ENCODE measurements around the gene MAP1S.

MAP1S gene

DNA sequence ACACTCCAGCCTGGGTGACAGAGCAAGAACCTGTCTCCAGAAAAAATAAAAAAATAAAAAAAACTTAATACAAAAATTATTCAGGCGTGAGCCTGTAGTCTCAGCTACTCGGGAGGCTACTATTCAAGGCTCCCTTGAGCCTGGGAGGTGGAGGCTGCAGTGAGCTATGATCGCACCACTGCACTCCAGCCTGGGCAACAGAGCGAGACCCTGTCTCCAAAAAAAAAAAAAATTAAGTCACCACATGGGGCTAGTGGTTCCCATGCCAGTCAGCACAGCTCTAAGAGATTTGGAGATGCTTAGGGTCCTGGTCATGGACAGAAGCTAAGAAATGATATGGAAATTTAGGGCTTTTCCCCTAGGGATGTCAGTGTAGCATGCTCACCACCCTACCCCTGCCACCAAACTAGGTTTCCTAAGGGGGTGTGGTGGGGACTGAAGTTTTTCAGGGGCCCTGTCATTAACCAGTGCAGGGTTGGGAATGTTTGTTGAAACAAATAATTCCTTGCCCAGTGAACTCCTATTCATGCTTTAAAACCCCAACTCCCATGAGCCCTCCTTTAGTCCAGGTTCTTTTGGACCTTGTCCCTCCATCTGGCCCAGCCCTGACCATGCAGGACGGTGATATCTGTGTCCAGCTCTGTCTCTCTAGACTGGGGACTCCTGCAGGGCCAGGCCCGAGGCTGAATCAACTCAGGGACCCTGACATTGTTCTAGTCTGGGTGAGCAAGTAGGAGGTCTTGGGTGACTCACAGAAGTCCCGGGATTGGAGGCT is 33.8 kb downstream of the MAP1S start:
- no peak overlapping the region for H3K4me3 ChIP-seq (ENCODE audit: control insufficient read depth, low read depth, low read length)
- TF ChIP-seq, protein P1, sequence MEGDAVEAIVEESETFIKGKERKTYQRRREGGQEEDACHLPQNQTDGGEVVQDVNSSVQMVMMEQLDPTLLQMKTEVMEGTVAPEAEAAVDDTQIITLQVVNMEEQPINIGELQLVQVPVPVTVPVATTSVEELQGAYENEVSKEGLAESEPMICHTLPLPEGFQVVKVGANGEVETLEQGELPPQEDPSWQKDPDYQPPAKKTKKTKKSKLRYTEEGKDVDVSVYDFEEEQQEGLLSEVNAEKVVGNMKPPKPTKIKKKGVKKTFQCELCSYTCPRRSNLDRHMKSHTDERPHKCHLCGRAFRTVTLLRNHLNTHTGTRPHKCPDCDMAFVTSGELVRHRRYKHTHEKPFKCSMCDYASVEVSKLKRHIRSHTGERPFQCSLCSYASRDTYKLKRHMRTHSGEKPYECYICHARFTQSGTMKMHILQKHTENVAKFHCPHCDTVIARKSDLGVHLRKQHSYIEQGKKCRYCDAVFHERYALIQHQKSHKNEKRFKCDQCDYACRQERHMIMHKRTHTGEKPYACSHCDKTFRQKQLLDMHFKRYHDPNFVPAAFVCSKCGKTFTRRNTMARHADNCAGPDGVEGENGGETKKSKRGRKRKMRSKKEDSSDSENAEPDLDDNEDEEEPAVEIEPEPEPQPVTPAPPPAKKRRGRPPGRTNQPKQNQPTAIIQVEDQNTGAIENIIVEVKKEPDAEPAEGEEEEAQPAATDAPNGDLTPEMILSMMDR (conservative IDR thresholded peaks at IDR 0.05; ENCODE audit: control insufficient read depth, insufficient read depth, low read depth, low read length): no peak
- no peak for DNase-seq (ENCODE audit: low read depth)

DNA sequence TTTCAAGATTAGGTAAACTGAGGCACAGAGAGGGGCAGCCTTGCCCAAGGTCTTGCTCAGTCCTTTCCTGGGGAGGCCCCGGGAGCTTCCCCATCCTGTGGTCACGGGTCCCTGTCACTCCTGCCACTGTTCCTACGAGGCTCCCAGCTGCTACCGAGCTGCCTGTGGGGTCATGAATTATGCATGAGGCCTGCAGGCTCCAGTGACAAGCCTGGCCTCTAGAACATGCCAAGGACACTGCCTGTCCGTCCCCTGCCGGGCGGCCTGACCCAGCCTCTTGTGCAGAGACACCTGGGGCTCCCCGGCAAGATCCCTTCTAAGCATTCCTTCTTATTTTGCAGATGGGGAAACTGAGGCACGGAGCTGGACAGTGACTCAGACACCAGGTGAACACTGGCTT is 34.7 kb downstream of the MAP1S start:
- DNase-seq (ENCODE audit: low read depth): no peak

DNA sequence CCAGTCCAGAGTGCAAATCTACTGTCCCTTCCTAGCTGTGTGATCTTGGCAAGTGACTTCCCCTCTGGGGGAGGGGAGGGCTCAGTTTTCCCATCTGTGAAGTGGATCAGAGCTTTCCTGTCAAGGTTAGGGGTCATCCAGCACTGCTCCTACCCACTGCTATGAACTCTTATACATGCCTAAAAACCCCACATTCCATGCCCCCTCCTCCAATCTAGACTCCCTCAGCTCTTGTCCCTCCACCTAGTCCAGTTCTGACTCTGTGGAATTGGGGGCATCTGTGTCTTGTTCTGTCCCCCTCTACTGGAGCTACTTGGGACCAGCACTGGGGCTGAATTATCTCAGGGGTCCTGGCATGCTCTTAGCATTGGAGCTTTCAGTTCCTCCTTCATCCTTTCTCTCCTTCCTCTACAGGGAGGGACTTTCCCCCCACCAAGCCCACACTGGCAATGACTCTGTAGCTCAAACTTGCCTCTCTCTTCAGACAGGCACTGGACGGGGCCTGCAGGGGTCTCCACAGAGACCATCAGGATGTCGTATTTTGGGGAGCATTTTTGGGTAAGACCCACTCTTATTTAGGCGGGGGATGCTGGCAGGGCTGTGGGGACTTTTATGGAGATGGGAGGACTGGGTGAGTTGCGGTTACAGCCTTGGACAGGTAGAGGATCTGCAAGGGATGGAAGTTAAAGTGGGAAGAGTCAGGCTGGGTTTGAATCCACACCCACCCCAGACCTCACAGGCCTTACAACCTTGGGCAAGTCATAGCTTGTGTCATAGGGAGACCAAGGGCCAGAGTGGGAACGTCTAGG is 35.6 kb downstream of the MAP1S start:
- no peak overlapping the region for H3K4me3 ChIP-seq (ENCODE audit: control insufficient read depth, low read depth, low read length)
- DNase-seq (ENCODE audit: low read depth): no peak
- TF ChIP-seq, protein P1 (conservative IDR thresholded peaks at IDR 0.05; ENCODE audit: control insufficient read depth, insufficient read depth, low read depth, low read length): no peak

More for the DNA sequence above, 34.7 kb downstream of the MAP1S start:
- H3K4me3 ChIP-seq (ENCODE audit: control insufficient read depth, low read depth, low read length): no peak overlapping the region
- TF ChIP-seq, protein P1 (conservative IDR thresholded peaks at IDR 0.05; ENCODE audit: control insufficient read depth, insufficient read depth, low read depth, low read length): no peak

DNA sequence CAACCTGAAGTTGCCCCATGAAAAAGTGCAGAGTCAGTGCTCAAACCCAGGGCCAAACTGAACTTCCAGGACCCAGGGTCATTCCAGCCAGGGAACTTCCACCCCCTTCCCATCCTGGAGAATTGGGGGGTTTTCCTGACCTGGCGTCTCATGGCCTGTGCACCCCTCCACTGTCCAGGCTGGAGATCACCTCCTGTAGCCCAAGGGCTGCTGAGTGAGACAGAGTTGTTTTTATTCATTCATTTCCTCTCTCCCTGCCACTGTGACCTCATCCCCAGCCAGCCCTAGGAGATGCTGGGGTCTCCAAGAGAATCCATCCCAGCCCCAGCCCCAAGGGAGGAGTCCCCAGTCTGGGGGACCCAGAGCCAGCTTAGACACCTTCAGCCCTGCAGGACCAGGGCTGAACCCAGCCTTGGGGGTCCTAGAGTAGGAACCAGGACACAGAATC is 36.2 kb downstream of the MAP1S start:
- H3K4me3 ChIP-seq (ENCODE audit: control insufficient read depth, low read depth, low read length): no peak overlapping the region
- DNase-seq (ENCODE audit: low read depth): no peak
- TF ChIP-seq, protein P1 (conservative IDR thresholded peaks at IDR 0.05; ENCODE audit: control insufficient read depth, insufficient read depth, low read depth, low read length): no peak

DNA sequence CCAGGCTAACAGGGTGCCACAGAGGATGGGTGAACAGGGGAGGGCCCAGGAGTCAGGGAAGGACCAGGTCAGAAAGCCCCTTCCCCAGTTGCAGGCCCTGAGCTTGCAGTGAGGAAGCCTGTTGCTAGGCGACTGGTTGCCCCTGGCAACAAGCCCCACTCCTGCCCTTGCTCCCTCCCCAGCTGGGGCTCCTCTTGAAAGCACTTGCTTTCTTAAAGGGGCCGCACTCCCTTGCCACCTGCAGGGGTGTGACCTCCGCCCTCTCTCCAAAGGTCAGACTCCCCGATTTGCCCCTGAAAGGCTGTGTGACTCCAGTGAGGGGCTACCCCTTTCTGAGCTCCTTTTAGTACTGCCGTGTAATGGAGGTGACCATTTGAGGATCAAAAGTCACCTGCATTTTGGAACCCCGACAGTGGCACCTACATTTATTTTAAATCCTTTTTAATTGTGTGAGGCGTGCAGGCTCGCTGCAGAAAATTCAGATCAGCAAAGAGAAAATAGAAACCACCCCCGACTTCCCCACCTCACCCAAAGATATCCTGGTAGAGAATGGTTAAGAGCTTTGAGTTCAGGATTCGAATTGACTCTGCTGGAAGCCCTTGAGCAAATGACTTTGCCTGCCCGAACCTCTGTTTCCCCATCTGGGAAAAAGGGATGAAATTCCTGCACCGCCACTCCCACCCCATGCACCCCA is 36.8 kb downstream of the MAP1S start:
- DNase-seq (ENCODE audit: low read depth): peak; percentile 32
- TF ChIP-seq, protein P1 (conservative IDR thresholded peaks at IDR 0.05; ENCODE audit: control insufficient read depth, insufficient read depth, low read depth, low read length): no peak
- no peak overlapping the region for H3K4me3 ChIP-seq (ENCODE audit: control insufficient read depth, low read depth, low read length)

DNA sequence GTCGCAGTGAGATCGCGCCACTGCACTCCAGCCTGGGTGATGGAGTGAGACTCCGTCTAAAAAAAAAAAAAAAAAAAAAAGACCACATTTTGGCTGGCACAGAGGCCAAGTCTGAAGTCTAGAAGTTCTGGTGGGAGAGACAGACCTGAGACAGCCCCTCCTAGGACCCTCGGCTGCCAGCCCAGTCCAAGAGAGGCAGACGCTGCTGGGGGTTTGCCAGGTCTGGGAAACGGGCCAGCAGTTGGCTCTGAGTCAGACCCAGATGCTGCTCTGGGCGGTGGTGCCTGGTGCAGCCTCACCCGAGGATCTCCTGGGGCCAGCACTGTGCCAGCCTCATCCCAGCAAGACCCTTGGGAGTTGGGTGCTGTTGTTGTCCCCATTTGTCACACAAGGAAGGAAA is 37.8 kb downstream of the MAP1S start:
- no peak overlapping the region for H3K4me3 ChIP-seq (ENCODE audit: control insufficient read depth, low read depth, low read length)
- DNase-seq (ENCODE audit: low read depth): peak; percentile 44
- TF ChIP-seq, protein P1 (conservative IDR thresholded peaks at IDR 0.05; ENCODE audit: control insufficient read depth, insufficient read depth, low read depth, low read length): no peak
